HepG2 (cell line): ENCODE results near the gene TSHZ1. TPM values are rescaled to one million over a fixed set of nuclear protein-coding genes. Genes with fewer than 3 reads are reported as not detected.

ENCODE experiments used
- ATAC-seq: fragments of 200-7000 bp; cut with Tn5 transposase; 3 replicates; pipeline ENCODE4 v1.9.1; 2020; ENCODE audit warnings: mild to moderate bottlenecking, moderate library complexity
- BruUV-seq: library from RNA; stranded (reverse); fragments of 400-500 nt; replicated peaks from 2 replicates; lab custom pipeline; 2021; lab: Mats Ljungman, UMichigan
- CTCF ChIA-PET: fragments of 300-600 bp; formaldehyde crosslinking; extraction: SDS; loops from one replicate; lab custom pipeline; 2021; ENCODE audit warnings: low total read pairs, inconsistent platforms, low intra/inter-chr PET ratio; lab: Yijun Ruan, JAX
- POLR2A ChIA-PET: fragments of 350-600 bp; sonication (Branson Sonifier 250); formaldehyde crosslinking; loops from one replicate; lab custom pipeline; 2020; ENCODE audit warnings: antibody characterized with exemption, inconsistent platforms; lab: Yijun Ruan, JAX
- DNase-seq: peaks from one replicate; pipeline ENCODE4 v3.0.0-alpha.2; 2015; ENCODE audit warnings: low spot score
- FAIRE-seq: peaks from 3 replicates; lab custom pipeline; 2011; peaks lifted over from hg19 to GRCh38; lab: Jason Lieb, UNC
- H2AFZ ChIP-seq: one replicate; pipeline ENCODE4 v1.6.1; 2011; ENCODE audit warnings: low read length, inconsistent platforms
- H3K27ac ChIP-seq: fragments of 300-600 bp; 3 replicates; pipeline ENCODE4 v1.8.0; 2011; ENCODE audit warnings: mixed run types, mild to moderate bottlenecking, mixed read lengths, low read length, inconsistent platforms; ENCODE audit not compliant: insufficient read depth; ENCODE audit errors: extremely low read length
- H3K27me3 ChIP-seq, 2 experiments: fragments of 200-600 bp in 1 of 2; 2 replicates in 1 of 2; 3 replicates in 1 of 2; pipeline versions ENCODE4 v1.6.0 to v1.8.0; 2011; ENCODE audit warnings: low read length in 2 of 2, mild to moderate bottlenecking in 2 of 2, moderate library complexity in 2 of 2, inconsistent platforms in 1 of 2; ENCODE audit not compliant: insufficient read depth in 2 of 2, control insufficient read depth in 1 of 2
- H3K36me3 ChIP-seq, 2 experiments: fragments of 200-600 bp in 1 of 2; replicated peaks in 1 of 2; 2 replicates in 1 of 2; 3 replicates in 1 of 2; pipeline versions ENCODE4 v1.5.1 to v1.8.0; 2011; ENCODE audit warnings: low read length in 2 of 2, inconsistent platforms in 1 of 2; ENCODE audit not compliant: insufficient read depth in 2 of 2, control insufficient read depth in 1 of 2
- H3K4me1 ChIP-seq: 2 replicates; pipeline ENCODE4 v1.5.1; 2012; ENCODE audit warnings: low read length, inconsistent platforms; ENCODE audit not compliant: insufficient read depth
- H3K4me2 ChIP-seq: 2 replicates; pipeline ENCODE4 v1.6.0; 2011; ENCODE audit warnings: low read depth, low read length, inconsistent platforms
- H3K4me3 ChIP-seq, 3 experiments: fragments of 200-600 bp in 1 of 3; sonication (generic), shearing (Covaris generic) in 1 of 3; replicated peaks in 1 of 3; 2 replicates each; pipeline ENCODE4 v1.5.1; 2011 to 2016; ENCODE audit warnings: low read length in 3 of 3, inconsistent platforms in 2 of 3, low read depth in 2 of 3, mild to moderate bottlenecking in 2 of 3, control low read depth in 1 of 3, mixed read lengths in 1 of 3; ENCODE audit not compliant: insufficient read depth in 1 of 3
- H3K79me2 ChIP-seq: one replicate; pipeline ENCODE4 v1.6.1; 2011; ENCODE audit warnings: low read length, inconsistent platforms; ENCODE audit not compliant: insufficient read depth
- H3K9ac ChIP-seq: 2 replicates; pipeline ENCODE4 v1.6.0; 2011; ENCODE audit warnings: mild to moderate bottlenecking, low read depth, low read length, inconsistent platforms; ENCODE audit not compliant: insufficient read depth
- H3K9me3 ChIP-seq: 2 replicates; pipeline ENCODE4 v1.5.1; 2012; ENCODE audit warnings: mild to moderate bottlenecking, low read length
- H4K20me1 ChIP-seq: 2 replicates; pipeline ENCODE4 v1.6.0; 2011; ENCODE audit warnings: inconsistent platforms, mild to moderate bottlenecking, low read length, moderate library complexity; ENCODE audit not compliant: insufficient read depth
- BHLHE40 ChIP-seq: IDR thresholded peaks from 2 replicates; pipeline ENCODE4 v1.6.1; 2011; ENCODE audit warnings: low read length, improper control_type of control experiment
- ZNF17 ChIP-seq: sonication (generic); formaldehyde crosslinking; IDR thresholded peaks from 2 replicates; pipeline ENCODE4 v1.5.0; 2020; ENCODE audit warnings: mild to moderate bottlenecking, missing genetic modification reagents
- ZNF446 ChIP-seq: sonication (generic); formaldehyde crosslinking; IDR thresholded peaks from 2 replicates; pipeline ENCODE4 v1.5.0; 2020; ENCODE audit warnings: mild to moderate bottlenecking, missing genetic modification reagents
- ZNF567 ChIP-seq: sonication (generic); formaldehyde crosslinking; IDR thresholded peaks from 2 replicates; pipeline ENCODE4 v1.8.1; 2023; ENCODE audit warnings: mild to moderate bottlenecking, missing genetic modification reagents, borderline replicate concordance
- ZNF883 ChIP-seq: sonication (generic); formaldehyde crosslinking; IDR thresholded peaks from 2 replicates; pipeline ENCODE4 v1.5.1; 2020; ENCODE audit warnings: mild to moderate bottlenecking, missing genetic modification reagents; ENCODE audit errors: not compliant biosample characterization
- WGBS: methylation state at CpG from one replicate; pipeline ENCODE4 v1.1.6; 2017; ENCODE audit warnings: low lambda C conversion rate; 5-methylcytosine and 5-hydroxymethylcytosine counted together
- in situ Hi-C: cut with HindIII; loops from 2 replicates; pipeline ENCODE4 v1.10.0; 2017; ENCODE audit warnings: low pct_unique_long_range_greater_than_20kb; ENCODE audit not compliant: extremely low pct_ligation_motif_present
- intact Hi-C: fragments of 100-400 bp; cut with micrococcal nuclease; formaldehyde crosslinking; loops from one replicate; pipeline ENCODE4 v1.10.0; 2022; ENCODE audit not compliant: unreplicated experiment
- polyA plus RNA-seq, 8 experiments: library from polyadenylated mRNA; depleted of rRNA in 3 of 8; stranded (reverse) in 7 of 8; unstranded in 1 of 8; fragments of >200 nt; fragmentation: Illumina TruSeq in 4 of 8; extraction: Trizol in 4 of 8; gene quantifications; 2 replicates each; pipeline versions ENCODE4 v1.2.1 to v1.2.3, GENCODE V29; 2011 to 2016; ENCODE audit warnings: low read depth in 4 of 8, missing spikeins in 1 of 8, mixed read lengths in 1 of 8; ENCODE audit not compliant: insufficient read depth in 1 of 8
- total RNA-seq, 5 experiments: library from RNA; depleted of rRNA; stranded (reverse); fragments of >200 nt; fragmentation: Illumina TruSeq; extraction: Trizol; gene quantifications; 2 replicates each; pipeline ENCODE4 v1.2.3, GENCODE V29; 2016; ENCODE audit warnings: low read depth in 1 of 5
- TF ChIP-seq, protein P1 (sequence below): sonication (generic); formaldehyde crosslinking; IDR thresholded peaks from 2 replicates; pipeline ENCODE4 v1.4.0; 2020; ENCODE audit warnings: missing genetic modification reagents
- TF ChIP-seq, protein P2 (sequence below): sonication (generic); formaldehyde crosslinking; IDR thresholded peaks from 2 replicates; pipeline ENCODE4 v1.4.0; 2020; ENCODE audit warnings: missing genetic modification reagents
- TF ChIP-seq, protein P3 (sequence below): sonication (generic); formaldehyde crosslinking; conservative IDR thresholded peaks from 2 replicates; pipeline ENCODE4 v1.8.0; 2022; ENCODE audit warnings: low read depth, missing genetic modification reagents
- TF ChIP-seq, protein P4 (sequence below): sonication (generic); formaldehyde crosslinking; conservative IDR thresholded peaks from 2 replicates; pipeline ENCODE4 v1.8.1; 2023; ENCODE audit warnings: missing genetic modification reagents

Gene TSHZ1
- total and polyA plus RNA-seq, 2 of the 13 experiments (the other 11 are each of a cell fraction or from before 2014, with no cell fraction given), result 2.5 to 2.7 TPM

DNA sequence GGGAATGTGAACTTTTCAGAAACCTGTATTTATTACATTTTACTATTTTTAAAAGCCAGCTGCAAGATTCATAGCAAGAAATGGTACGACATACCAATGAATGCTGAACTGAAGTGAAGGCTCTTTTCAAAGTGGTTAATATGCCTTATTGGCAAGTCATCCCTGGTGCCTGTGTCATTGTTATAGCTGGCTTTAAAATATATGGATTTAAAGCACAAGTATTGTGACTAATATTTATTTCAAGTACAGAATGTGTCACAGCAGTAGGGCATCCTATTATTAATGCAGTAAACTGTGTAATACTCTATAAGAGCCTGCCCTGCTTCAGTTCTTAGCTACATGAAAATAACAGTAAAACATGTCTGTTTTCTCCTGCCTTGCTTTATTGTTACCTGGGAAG, 10.8 kb downstream of the TSHZ1 start:
- Histone ChIP-seq H3K9ac (no peak overlapping the region), H3K27me3 (no peaks in the 10 kb centered on the region), H3K36me3 (no peaks in the 10 kb centered on the region), H3K4me3 (no peak overlapping the region), H3K4me2 (no peak overlapping the region), H3K79me2 (peaks cover 25% of the 10 kb centered on the region), H3K27ac (no peak overlapping the region), H4K20me1 (no peaks in the 10 kb centered on the region), H3K9me3 (no peaks in the 10 kb centered on the region), H3K4me1 (peaks cover 80% of the 10 kb centered on the region), H2AFZ (no peak overlapping the region)
- DNase-seq (no peak), FAIRE-seq (no peak), ATAC-seq (no peak)
- in situ Hi-C loops (loop anchor here (25.0 kb wide), 1 partner anchor 934 kb away; the partner anchor contains the start of gene CYB5A), intact Hi-C loops (no loop called here)
- TF ChIP-seq ZNF446 (CRISPR knock-in tag) (no peak), ZNF883 (CRISPR knock-in tag) (no peak), ZNF567 (CRISPR knock-in tag) (no peak), BHLHE40 (no peak), ZNF17 (CRISPR knock-in tag) (no peak)
- TF ChIP-seq, protein P1, sequence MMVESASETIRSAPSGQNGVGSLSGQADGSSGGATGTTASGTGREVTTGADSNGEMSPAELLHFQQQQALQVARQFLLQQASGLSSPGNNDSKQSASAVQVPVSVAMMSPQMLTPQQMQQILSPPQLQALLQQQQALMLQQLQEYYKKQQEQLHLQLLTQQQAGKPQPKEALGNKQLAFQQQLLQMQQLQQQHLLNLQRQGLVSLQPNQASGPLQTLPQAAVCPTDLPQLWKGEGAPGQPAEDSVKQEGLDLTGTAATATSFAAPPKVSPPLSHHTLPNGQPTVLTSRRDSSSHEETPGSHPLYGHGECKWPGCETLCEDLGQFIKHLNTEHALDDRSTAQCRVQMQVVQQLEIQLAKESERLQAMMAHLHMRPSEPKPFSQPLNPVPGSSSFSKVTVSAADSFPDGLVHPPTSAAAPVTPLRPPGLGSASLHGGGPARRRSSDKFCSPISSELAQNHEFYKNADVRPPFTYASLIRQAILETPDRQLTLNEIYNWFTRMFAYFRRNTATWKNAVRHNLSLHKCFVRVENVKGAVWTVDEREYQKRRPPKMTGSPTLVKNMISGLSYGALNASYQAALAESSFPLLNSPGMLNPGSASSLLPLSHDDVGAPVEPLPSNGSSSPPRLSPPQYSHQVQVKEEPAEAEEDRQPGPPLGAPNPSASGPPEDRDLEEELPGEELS, result no peak
- TF ChIP-seq, protein P2, sequence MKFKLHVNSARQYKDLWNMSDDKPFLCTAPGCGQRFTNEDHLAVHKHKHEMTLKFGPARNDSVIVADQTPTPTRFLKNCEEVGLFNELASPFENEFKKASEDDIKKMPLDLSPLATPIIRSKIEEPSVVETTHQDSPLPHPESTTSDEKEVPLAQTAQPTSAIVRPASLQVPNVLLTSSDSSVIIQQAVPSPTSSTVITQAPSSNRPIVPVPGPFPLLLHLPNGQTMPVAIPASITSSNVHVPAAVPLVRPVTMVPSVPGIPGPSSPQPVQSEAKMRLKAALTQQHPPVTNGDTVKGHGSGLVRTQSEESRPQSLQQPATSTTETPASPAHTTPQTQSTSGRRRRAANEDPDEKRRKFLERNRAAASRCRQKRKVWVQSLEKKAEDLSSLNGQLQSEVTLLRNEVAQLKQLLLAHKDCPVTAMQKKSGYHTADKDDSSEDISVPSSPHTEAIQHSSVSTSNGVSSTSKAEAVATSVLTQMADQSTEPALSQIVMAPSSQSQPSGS (CRISPR knock-in tag), result no peak
- TF ChIP-seq, protein P3, sequence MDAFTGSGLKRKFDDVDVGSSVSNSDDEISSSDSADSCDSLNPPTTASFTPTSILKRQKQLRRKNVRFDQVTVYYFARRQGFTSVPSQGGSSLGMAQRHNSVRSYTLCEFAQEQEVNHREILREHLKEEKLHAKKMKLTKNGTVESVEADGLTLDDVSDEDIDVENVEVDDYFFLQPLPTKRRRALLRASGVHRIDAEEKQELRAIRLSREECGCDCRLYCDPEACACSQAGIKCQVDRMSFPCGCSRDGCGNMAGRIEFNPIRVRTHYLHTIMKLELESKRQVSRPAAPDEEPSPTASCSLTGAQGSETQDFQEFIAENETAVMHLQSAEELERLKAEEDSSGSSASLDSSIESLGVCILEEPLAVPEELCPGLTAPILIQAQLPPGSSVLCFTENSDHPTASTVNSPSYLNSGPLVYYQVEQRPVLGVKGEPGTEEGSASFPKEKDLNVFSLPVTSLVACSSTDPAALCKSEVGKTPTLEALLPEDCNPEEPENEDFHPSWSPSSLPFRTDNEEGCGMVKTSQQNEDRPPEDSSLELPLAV, result no peak
- TF ChIP-seq, protein P4, sequence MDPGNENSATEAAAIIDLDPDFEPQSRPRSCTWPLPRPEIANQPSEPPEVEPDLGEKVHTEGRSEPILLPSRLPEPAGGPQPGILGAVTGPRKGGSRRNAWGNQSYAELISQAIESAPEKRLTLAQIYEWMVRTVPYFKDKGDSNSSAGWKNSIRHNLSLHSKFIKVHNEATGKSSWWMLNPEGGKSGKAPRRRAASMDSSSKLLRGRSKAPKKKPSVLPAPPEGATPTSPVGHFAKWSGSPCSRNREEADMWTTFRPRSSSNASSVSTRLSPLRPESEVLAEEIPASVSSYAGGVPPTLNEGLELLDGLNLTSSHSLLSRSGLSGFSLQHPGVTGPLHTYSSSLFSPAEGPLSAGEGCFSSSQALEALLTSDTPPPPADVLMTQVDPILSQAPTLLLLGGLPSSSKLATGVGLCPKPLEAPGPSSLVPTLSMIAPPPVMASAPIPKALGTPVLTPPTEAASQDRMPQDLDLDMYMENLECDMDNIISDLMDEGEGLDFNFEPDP (CRISPR knock-in tag), result no peak
- POLR2A ChIA-PET, result no interaction called here
- WGBS, result 100% methylated on average over 1 of the region's 1 CpG
- BruUV-seq, result no TSS peak
- CTCF ChIA-PET, result no interaction called here
